HG02852 (cell line): ENCODE measurements around the gene NTHL1.

Source experiments
- ATAC-seq: cut with Tn5 transposase; IDR thresholded peaks from one replicate; pipeline ENCODE4 v1.9.1; 2021; ENCODE audit warnings: mild to moderate bottlenecking, moderate library complexity; ENCODE audit not compliant: unreplicated experiment

The NTHL1 gene

GRCh38 chr16:1998360-1998835, 49.2 kb downstream of the NTHL1 start:
- no peak for ATAC-seq

GRCh38 chr16:1997494-1998359, 49.9 kb downstream of the NTHL1 start:
- ATAC-seq: no peak

GRCh38 chr16:1993731-1994131, 53.9 kb downstream of the NTHL1 start:
- no peak for ATAC-seq

- ATAC-seq: no peak
Measured at GRCh38 chr16:1992704-1993317, 54.8 kb downstream of the NTHL1 start.

GRCh38 chr16:1991948-1992703, 55.5 kb downstream of the NTHL1 start:
- peak; percentile 46 for ATAC-seq

GRCh38 chr16:1991588-1991947, 56.1 kb downstream of the NTHL1 start:
- ATAC-seq: no peak

GRCh38 chr16:1991135-1991551, 56.5 kb downstream of the NTHL1 start:
- ATAC-seq: no peak

GRCh38 chr16:1990351-1991134, 57.1 kb downstream of the NTHL1 start:
- no peak for ATAC-seq

GRCh38 chr16:1990101-1990350, 57.6 kb downstream of the NTHL1 start:
- no peak for ATAC-seq
